DND-41 (cell line): ENCODE data around the gene FLNB.

Experiments
- ATAC-seq: fragments of 200-7000 bp; cut with Tn5 transposase; 3 replicates; pipeline ENCODE4 v1.9.1; 2021; ENCODE audit warnings: low read depth; ENCODE audit not compliant: insufficient read depth
- DNase-seq: peaks from one replicate; pipeline ENCODE4 v3.0.0-alpha.2; 2020
- H2AFZ ChIP-seq: 2 replicates; pipeline ENCODE4 v1.6.0; 2012; ENCODE audit warnings: low read depth, low read length
- H3K27ac ChIP-seq: 2 replicates; pipeline ENCODE4 v1.5.1; 2012; ENCODE audit warnings: low read length, inconsistent platforms
- H3K27me3 ChIP-seq: fragments of 200-600 bp; sonication (generic); 2 replicates; pipeline ENCODE4 v1.6.0; 2012; ENCODE audit warnings: low read length, mild to moderate bottlenecking, inconsistent platforms; ENCODE audit not compliant: insufficient read depth, poor library complexity
- H3K36me3 ChIP-seq: 2 replicates; pipeline ENCODE4 v1.5.1; 2012; ENCODE audit warnings: low read length, inconsistent platforms; ENCODE audit not compliant: insufficient read depth
- H3K4me1 ChIP-seq: 2 replicates; pipeline ENCODE4 v1.5.1; 2012; ENCODE audit warnings: mild to moderate bottlenecking, low read length; ENCODE audit not compliant: insufficient read depth
- H3K4me2 ChIP-seq: 2 replicates; pipeline ENCODE4 v1.6.0; 2012; ENCODE audit warnings: mild to moderate bottlenecking, moderate library complexity, low read length, inconsistent platforms; ENCODE audit not compliant: insufficient read depth
- H3K4me3 ChIP-seq, 2 experiments: fragments of 200-600 bp in 1 of 2; shearing (Covaris generic) in 1 of 2; 2 replicates each; pipeline ENCODE4 v1.5.1; 2012 to 2016; ENCODE audit warnings: inconsistent platforms in 2 of 2, low read length in 2 of 2, mild to moderate bottlenecking in 2 of 2, low read depth in 1 of 2, moderate library complexity in 1 of 2
- H3K79me2 ChIP-seq: 2 replicates; pipeline ENCODE4 v1.6.0; 2012; ENCODE audit warnings: low read length, inconsistent platforms; ENCODE audit not compliant: insufficient read depth
- H3K9ac ChIP-seq: 2 replicates; pipeline ENCODE4 v1.6.0; 2012; ENCODE audit warnings: low read depth, mild to moderate bottlenecking, inconsistent platforms, low read length, moderate library complexity
- H3K9me3 ChIP-seq: 2 replicates; pipeline ENCODE4 v1.5.1; 2012; ENCODE audit warnings: low read length, moderate library complexity, mild to moderate bottlenecking, inconsistent platforms; ENCODE audit not compliant: insufficient read depth, severe bottlenecking
- H4K20me1 ChIP-seq: 2 replicates; pipeline ENCODE4 v1.6.0; 2012; ENCODE audit warnings: low read length; ENCODE audit not compliant: insufficient read depth
- EZH2 ChIP-seq: IDR thresholded peaks from 3 replicates; pipeline ENCODE4 v1.6.1; 2012; ENCODE audit warnings: borderline replicate concordance, low read depth, mild to moderate bottlenecking, moderate library complexity, low read length, inconsistent platforms; ENCODE audit not compliant: severe bottlenecking
- TF ChIP-seq, protein P1 (sequence below): IDR thresholded peaks from 2 replicates; pipeline ENCODE4 v1.5.1; 2012; ENCODE audit warnings: borderline replicate concordance, low read length, moderate library complexity, mild to moderate bottlenecking; ENCODE audit not compliant: poor library complexity, severe bottlenecking; ENCODE audit errors: extremely low read depth

Gene FLNB

GRCh38 chr3:58106640-58107039 is 98.4 kb downstream of the FLNB start:
- Histone ChIP-seq H3K27ac (no peak overlapping the region), H3K4me2 (no peak overlapping the region), H3K9me3 (no peaks in the 10 kb centered on the region), H3K79me2 (no peaks in the 10 kb centered on the region), H4K20me1 (no peaks in the 10 kb centered on the region), H3K27me3 (no peaks in the 10 kb centered on the region), H3K4me1 (no peaks in the 10 kb centered on the region), H2AFZ (no peak overlapping the region), H3K36me3 (peaks cover 90% of the 10 kb centered on the region), H3K9ac (no peak overlapping the region), H3K4me3 (no peak overlapping the region)
- no peak for TF ChIP-seq EZH2
- TF ChIP-seq, protein P1, sequence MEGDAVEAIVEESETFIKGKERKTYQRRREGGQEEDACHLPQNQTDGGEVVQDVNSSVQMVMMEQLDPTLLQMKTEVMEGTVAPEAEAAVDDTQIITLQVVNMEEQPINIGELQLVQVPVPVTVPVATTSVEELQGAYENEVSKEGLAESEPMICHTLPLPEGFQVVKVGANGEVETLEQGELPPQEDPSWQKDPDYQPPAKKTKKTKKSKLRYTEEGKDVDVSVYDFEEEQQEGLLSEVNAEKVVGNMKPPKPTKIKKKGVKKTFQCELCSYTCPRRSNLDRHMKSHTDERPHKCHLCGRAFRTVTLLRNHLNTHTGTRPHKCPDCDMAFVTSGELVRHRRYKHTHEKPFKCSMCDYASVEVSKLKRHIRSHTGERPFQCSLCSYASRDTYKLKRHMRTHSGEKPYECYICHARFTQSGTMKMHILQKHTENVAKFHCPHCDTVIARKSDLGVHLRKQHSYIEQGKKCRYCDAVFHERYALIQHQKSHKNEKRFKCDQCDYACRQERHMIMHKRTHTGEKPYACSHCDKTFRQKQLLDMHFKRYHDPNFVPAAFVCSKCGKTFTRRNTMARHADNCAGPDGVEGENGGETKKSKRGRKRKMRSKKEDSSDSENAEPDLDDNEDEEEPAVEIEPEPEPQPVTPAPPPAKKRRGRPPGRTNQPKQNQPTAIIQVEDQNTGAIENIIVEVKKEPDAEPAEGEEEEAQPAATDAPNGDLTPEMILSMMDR = no peak
- DNase-seq = no peak
- ATAC-seq = no peak

GRCh38 chr3:58107597-58107996 is 99.4 kb downstream of the FLNB start:
- peaks cover 90% of the 10 kb centered on the region for H3K36me3 ChIP-seq

DNA sequence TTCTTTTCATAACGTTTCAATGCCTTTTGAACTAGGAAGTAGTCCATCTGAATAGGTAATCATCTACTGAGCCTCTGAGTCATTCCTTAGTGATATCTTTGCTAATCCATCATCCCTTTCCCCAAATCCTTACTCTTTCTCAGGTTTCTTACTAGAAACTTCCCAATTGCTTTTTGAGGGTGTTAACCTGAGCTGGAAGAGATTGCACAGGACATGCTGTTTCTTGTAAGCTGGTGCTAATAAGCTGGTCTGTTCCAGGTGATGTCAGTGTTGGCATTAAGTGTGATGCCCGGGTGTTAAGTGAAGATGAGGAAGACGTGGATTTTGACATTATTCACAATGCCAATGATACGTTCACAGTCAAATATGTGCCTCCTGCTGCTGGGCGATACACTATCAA is 101.5 kb downstream of the FLNB start:
- Histone ChIP-seq H3K36me3 (peaks cover 90% of the 10 kb centered on the region), H3K4me3 (no peak overlapping the region), H2AFZ (no peak overlapping the region), H3K27me3 (no peaks in the 10 kb centered on the region), H3K9me3 (no peaks in the 10 kb centered on the region), H3K4me2 (no peak overlapping the region), H3K27ac (no peak overlapping the region), H3K4me1 (no peaks in the 10 kb centered on the region), H3K9ac (no peak overlapping the region), H4K20me1 (no peaks in the 10 kb centered on the region), H3K79me2 (no peaks in the 10 kb centered on the region)
- TF ChIP-seq EZH2 = no peak
- TF ChIP-seq, protein P1 = no peak
- ATAC-seq (no peak), DNase-seq (no peak)

More at GRCh38 chr3:58107597-58107996, 99.4 kb downstream of the FLNB start:
- DNase-seq (no peak), ATAC-seq (no peak)
- H2AFZ ChIP-seq = no peak overlapping the region
- H3K4me3 ChIP-seq = no peak overlapping the region
- no peaks in the 10 kb centered on the region for H3K4me1 ChIP-seq
- TF ChIP-seq EZH2 = no peak
- TF ChIP-seq, protein P1 = no peak
- no peaks in the 10 kb centered on the region for H3K27me3 ChIP-seq
- H3K4me2 ChIP-seq = no peak overlapping the region
- no peaks in the 10 kb centered on the region for H3K79me2 ChIP-seq
- no peak overlapping the region for H3K9ac ChIP-seq
- no peak overlapping the region for H3K27ac ChIP-seq
- H3K9me3 ChIP-seq = no peaks in the 10 kb centered on the region
- no peaks in the 10 kb centered on the region for H4K20me1 ChIP-seq
